Thyroid gland (tissue), 4 donors: ENCODE measurements around the gene PPP2R2C. TPM values are rescaled to one million over a fixed set of nuclear protein-coding genes. Genes with fewer than 3 reads are reported as not detected.

Experiments
- DNase-seq, 2 donors: peaks; one replicate each; pipeline ENCODE4 v3.0.0-alpha.2; 2019
- H3K27ac ChIP-seq, 3 donors: fragments of 200-600 bp; sonication (generic); 1 replicate in 2 of 3; 2 replicates in 1 of 3; pipeline ENCODE4 v1.5.1; 2016 to 2019; ENCODE audit warnings: mild to moderate bottlenecking in 1 of 3, moderate library complexity in 1 of 3
- H3K27me3 ChIP-seq: fragments of 200-600 bp; sonication (generic); one replicate; pipeline ENCODE4 v1.5.1; 2019
- H3K36me3 ChIP-seq, 2 donors: fragments of 200-600 bp; sonication (generic); one replicate each; pipeline ENCODE4 v1.5.1; 2016 to 2019
- H3K4me1 ChIP-seq, 2 donors: fragments of 200-600 bp; sonication (generic); one replicate each; pipeline ENCODE4 v1.5.1; 2017 to 2019
- H3K4me3 ChIP-seq, 3 donors: fragments of 200-600 bp; sonication (generic); replicated peaks in 1 of 3; 1 replicate in 2 of 3; 2 replicates in 1 of 3; pipeline ENCODE4 v1.5.1; 2016; ENCODE audit warnings: mild to moderate bottlenecking in 1 of 3
- H3K9me3 ChIP-seq: fragments of 200-600 bp; sonication (generic); one replicate; pipeline ENCODE4 v1.5.1; 2017
- CTCF ChIP-seq, 6 experiments: fragments of 200-600 bp in 3 of 6; fragments of 450-650 bp in 3 of 6; sonication (generic) in 3 of 6; IDR thresholded peaks; one replicate each; pipeline ENCODE4 v1.5.1; 2016 to 2019; ENCODE audit warnings: antibody characterized with exemption in 6 of 6, mild to moderate bottlenecking in 2 of 6, inconsistent platforms in 1 of 6, moderate library complexity in 1 of 6
- POLR2A ChIP-seq, 2 donors: fragments of 450-650 bp; IDR thresholded peaks; one replicate each; pipeline ENCODE4 v1.6.1; 2017; ENCODE audit warnings: antibody characterized with exemption in 2 of 2, mild to moderate bottlenecking in 2 of 2, moderate library complexity in 1 of 2
- WGBS, 2 donors: methylation state at CpG; one replicate each; pipeline ENCODE4 v1.1.5; 2017; 5-methylcytosine and 5-hydroxymethylcytosine counted together
- intact Hi-C: fragments of 100-400 bp; cut with DNase I; formaldehyde crosslinking; loops from one replicate; pipeline ENCODE4 v1.15.1; 2023
- total RNA-seq, 4 donors: library from RNA; depleted of rRNA; stranded (reverse); fragments of >200 nt; gene quantifications; one replicate each; pipeline ENCODE4 v1.2.3, GENCODE V29; 2016

The PPP2R2C gene
- total RNA-seq, 4 donors from 2014 or later: 0.15 to 1.5 (median 0.33) TPM; not detected in 1

GRCh38 chr4:6345866-6346265, 126.5 kb downstream of the PPP2R2C start:
- no peak overlapping the region for H3K4me3 ChIP-seq
- no peaks in the 10 kb centered on the region for H3K4me1 ChIP-seq
- no peaks in the 10 kb centered on the region for H3K36me3 ChIP-seq
- H3K27me3 ChIP-seq: no peaks in the 10 kb centered on the region
- intact Hi-C loops: no loop called here
- TF ChIP-seq CTCF (IDR thresholded peaks at IDR 0.05): no peak
- no peak for TF ChIP-seq POLR2A (IDR thresholded peaks at IDR 0.05)
- WGBS, 2 donors: 82% methylated on average over 13 of the region's 13 CpGs
- H3K27ac ChIP-seq: no peak overlapping the region
- no peak for DNase-seq
- H3K9me3 ChIP-seq: no peaks in the 10 kb centered on the region

- no peak for DNase-seq
- no peaks in the 10 kb centered on the region for H3K27me3 ChIP-seq
- H3K36me3 ChIP-seq: no peaks in the 10 kb centered on the region
- no peak overlapping the region for H3K27ac ChIP-seq
- H3K4me1 ChIP-seq: no peaks in the 10 kb centered on the region
- H3K9me3 ChIP-seq: no peaks in the 10 kb centered on the region
- intact Hi-C loops: no loop called here
- 74 to 83% methylated on average over 24 to 27 of the region's 27 CpGs for WGBS, 2 donors
- H3K4me3 ChIP-seq: no peak overlapping the region
- TF ChIP-seq POLR2A (IDR thresholded peaks at IDR 0.05) (no peak), CTCF (IDR thresholded peaks at IDR 0.05) (no peak)
Measured at GRCh38 chr4:6345096-6345830, 127.2 kb downstream of the PPP2R2C start.

- intact Hi-C loops: no loop called here
- WGBS, 2 donors: 67 to 72% methylated on average over 11 of the region's 11 CpGs
- TF ChIP-seq CTCF (IDR thresholded peaks at IDR 0.05) (no peak), POLR2A (IDR thresholded peaks at IDR 0.05) (no peak)
- Histone ChIP-seq H3K9me3 (no peaks in the 10 kb centered on the region), H3K36me3 (no peaks in the 10 kb centered on the region), H3K4me3 (no peak overlapping the region), H3K4me1 (no peaks in the 10 kb centered on the region), H3K27ac (no peak overlapping the region), H3K27me3 (no peaks in the 10 kb centered on the region)
- DNase-seq: no peak
Measured at GRCh38 chr4:6343939-6344408, 128.4 kb downstream of the PPP2R2C start.

GRCh38 chr4:6342530-6343293, 129.7 kb downstream of the PPP2R2C start:
- 53 to 57% methylated on average over 23 of the region's 23 CpGs for WGBS, 2 donors
- intact Hi-C loops: no loop called here
- no peaks in the 10 kb centered on the region for H3K27me3 ChIP-seq
- no peak overlapping the region for H3K27ac ChIP-seq
- H3K9me3 ChIP-seq: no peaks in the 10 kb centered on the region
- TF ChIP-seq CTCF (IDR thresholded peaks at IDR 0.05): no peak
- TF ChIP-seq POLR2A (IDR thresholded peaks at IDR 0.05): no peak
- H3K4me3 ChIP-seq: no peak overlapping the region
- H3K36me3 ChIP-seq: no peaks in the 10 kb centered on the region
- H3K4me1 ChIP-seq: no peaks in the 10 kb centered on the region
- DNase-seq: peak in 1 of 2 donors; percentile 22

DNA sequence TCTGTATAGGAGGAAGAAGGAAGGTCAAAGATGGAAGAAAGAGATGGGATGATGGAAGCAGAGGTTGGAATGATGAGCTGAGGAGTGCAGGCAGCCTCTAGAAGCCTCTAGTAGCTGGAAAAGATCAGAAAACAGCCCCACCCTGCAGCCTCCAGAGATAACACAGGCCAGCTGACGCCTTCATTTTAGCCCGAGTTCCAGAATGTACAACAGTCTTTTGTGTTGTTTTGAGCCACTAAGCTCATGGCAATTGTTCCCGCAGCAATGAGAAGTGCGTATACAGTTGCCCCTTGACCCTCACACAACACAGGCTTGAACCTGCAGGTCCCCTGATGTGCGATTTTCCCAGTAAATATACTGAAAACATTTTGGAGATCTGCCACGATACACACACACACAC, 130.7 kb downstream of the PPP2R2C start:
- H3K36me3 ChIP-seq: no peaks in the 10 kb centered on the region
- H3K27ac ChIP-seq: no peak overlapping the region
- TF ChIP-seq POLR2A (IDR thresholded peaks at IDR 0.05) (no peak), CTCF (IDR thresholded peaks at IDR 0.05) (no peak)
- 52 to 66% methylated on average over 6 of the region's 6 CpGs for WGBS, 2 donors
- H3K9me3 ChIP-seq: no peaks in the 10 kb centered on the region
- no peaks in the 10 kb centered on the region for H3K4me1 ChIP-seq
- DNase-seq: no peak
- intact Hi-C loops: no loop called here
- H3K27me3 ChIP-seq: no peaks in the 10 kb centered on the region
- H3K4me3 ChIP-seq: no peak overlapping the region
